NCI-H345 treated with DMSO at 0.1 percent for 48 hours (cell line): ENCODE measurements around the gene LMOD1.

ENCODE experiments used
- DNase-seq: peaks from one replicate; lab custom pipeline; 2025; ENCODE audit not compliant: unreplicated experiment; lab: John Stamatoyannopoulos, UW

Gene LMOD1

GRCh38 chr1:201895120-201895665 lies 51.2 kb downstream of the LMOD1 start:
- no peak for DNase-seq

GRCh38 chr1:201894343-201895119 lies 51.8 kb downstream of the LMOD1 start:
- DNase-seq, result no peak

DNA sequence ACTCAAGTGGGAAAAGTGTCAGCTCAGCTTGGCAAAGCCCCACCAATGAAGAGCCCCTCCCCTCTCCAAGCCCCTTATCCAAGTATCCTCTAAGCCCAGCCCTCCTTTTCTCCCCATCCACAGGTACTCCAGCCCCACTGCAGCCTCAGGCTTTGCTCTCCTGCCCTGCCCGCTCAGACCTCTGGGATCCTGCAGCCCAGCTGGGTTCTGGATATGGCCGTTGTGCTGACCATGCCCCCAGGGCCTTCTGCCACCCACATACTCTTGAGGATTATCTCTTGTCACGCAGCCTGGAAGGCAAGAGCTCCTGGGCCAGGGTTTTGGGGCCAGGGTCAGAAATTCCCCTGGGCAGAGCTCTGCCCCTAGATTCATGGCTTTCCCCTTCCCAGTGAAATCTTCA lies 52.9 kb downstream of the LMOD1 start:
- no peak for DNase-seq

- DNase-seq, result no peak
Observed at GRCh38 chr1:201892211-201892610, 54.1 kb downstream of the LMOD1 start.

DNA sequence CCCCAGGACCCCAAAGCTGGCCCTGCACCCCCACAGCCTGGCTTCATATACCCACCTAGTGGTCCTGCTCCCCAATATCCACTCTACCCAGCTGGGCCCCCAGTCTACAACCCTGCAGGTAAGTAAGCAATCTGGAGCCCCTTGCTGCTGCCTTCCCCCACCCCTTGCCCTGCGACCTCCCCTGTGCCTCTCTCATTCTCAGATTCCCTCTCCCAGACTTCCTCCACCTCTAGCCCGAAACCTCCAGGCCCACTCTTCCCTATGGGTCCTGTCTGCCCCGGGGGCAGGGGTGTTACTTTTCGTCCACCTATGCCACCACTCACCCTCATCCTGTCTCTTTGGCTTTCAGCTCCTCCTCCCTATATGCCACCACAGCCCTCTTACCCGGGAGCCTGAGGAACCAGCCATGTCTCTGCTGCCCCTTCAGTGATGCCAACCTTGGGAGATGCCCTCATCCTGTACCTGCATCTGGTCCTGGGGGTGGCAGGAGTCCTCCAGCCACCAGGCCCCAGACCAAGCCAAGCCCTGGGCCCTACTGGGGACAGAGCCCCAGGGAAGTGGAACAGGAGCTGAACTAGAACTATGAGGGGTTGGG lies 54.8 kb downstream of the LMOD1 start:
- no peak for DNase-seq

- DNase-seq, result no peak
Observed at GRCh38 chr1:201890806-201891450, 55.4 kb downstream of the LMOD1 start.

DNA sequence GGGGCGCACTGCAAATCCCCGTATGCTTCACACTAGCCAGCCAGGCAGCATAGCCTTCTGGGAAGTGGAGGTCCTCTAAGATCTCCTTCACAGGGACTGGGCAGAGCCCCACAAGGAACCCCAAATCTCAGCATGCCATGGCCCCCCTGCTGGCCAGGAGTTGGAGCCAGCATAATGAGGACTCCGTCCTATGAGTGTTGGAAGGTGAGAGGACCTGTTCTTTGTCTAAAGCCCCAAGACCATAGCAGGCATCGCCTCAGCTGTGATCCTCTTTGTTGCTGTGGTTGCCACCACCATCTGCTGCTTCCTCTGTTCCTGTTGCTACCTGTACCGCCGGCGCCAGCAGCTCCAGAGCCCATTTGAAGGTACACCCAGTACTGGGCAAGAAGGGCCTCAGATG lies 56.1 kb downstream of the LMOD1 start:
- DNase-seq, result no peak

DNA sequence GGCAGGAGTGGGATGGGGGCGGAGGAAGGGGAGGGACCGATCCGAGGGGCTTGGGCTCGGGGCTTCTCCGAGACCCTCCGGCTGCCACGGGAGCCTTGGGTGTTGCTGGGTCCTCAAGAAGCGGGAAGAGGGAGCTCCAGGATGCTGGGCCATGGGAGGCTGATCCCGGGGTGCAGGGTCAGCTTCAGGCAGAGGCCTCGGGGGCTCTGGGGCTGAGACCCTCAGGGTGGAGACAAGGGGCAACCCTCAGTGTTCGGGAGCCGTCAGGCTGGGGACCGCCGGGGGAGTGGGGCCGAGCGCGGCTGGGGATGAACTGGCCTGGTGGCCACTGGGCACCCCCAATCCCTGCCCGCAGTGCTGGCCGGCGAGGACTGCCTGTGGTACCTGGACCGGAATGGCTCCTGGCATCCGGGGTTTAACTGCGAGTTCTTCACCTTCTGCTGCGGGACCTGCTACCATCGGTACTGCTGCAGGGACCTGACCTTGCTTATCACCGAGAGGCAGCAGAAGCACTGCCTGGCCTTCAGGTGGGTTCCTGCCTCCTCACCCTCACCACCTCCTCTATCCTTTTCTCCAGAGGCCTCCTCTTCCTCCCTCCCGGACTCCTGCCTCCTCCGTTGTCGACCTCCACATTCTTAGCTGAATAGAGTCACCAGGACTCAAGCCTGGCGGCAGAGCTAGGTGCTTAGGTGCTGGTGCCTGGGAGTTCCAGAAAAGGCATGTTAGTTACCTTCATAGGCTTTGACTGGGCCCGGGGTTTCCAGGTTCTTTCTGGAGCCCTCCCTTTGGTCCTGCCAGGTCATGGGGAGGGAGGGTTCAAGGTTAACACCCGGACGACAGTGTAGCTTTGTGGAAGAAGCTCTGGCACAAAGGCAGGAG lies 57.0 kb downstream of the LMOD1 start:
- DNase-seq, result no peak

DNA sequence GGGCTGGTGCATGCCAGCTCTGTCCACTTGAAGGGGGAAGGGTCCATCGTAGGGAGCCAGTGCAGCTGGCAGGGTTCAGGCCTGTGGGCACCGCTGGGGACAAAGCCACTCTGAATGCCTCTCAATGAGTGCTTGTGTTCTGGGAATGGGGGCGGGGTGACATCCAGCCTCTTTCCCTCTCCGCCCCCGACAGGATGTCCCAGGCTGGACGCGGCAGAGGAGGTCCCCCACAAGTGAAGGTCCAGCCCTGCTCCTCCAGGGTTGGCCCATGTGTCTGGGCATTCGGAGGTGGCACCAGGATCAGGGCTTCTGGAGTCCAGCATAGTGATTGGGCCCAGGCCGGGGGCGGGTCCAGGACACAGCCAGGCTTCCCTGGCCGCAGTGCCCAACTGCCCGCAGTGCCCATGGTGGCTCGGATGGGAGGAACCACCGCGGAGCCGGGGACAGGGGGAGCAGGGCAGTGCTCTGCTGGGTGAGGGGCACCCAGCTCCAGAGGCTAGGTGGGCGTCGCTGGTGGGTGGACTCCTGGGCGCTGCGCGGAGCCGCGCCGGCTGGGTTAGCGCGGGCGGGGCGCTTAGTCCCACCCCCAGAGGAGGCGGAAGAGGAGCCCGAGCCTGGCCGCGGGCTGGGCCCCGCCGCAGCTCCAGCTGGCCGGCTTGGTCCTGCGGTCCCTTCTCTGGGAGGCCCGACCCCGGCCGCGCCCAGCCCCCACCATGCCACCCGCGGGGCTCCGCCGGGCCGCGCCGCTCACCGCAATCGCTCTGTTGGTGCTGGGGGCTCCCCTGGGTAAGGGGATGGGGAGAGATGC lies 57.9 kb downstream of the LMOD1 start, which contains the start of gene SHISA4:
TSS of gene SHISA4 (plus strand) at position 617 of the 808 bp plus-strand sequence. CDS start at position 714, 97 bp downstream.
- DNase-seq, result peak; percentile 23

DNA sequence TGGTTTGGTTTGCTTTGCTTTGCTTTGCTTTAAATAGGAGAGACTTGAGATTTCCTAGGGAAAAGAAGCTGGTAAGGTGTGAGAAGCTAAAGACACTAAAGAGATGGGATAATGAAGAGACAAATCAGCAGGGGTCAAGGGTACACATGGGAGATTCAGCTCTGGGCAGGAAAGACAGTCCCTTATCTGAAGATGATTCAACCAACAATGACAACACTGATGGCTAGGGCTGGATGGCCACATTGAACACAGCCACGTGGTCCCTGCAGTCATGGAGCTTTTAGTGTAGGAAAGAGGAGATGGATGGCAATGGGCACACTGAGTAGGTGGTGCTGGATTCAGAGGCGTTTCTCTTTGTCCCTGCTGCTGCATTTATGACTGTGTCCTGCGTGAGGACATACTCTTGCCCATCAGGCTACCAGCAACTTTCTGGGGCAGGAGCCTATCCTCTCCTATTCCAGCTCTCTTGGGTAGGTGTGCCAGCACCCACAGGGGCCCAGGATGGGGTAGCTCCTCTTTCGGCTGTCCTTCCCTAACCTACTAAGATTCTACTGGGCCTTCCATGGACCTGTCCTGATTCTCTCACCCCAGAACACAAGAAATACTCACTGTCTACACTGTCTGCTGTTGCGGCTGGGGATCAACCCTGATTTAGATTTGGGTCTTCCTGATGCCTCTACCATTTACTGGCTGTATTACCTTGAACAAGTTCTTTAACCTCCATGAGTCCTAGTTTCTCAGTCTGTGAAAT lies 59.1 kb downstream of the LMOD1 start:
- no peak for DNase-seq

GRCh38 chr1:201886103-201886885 lies 60.1 kb downstream of the LMOD1 start:
- no peak for DNase-seq

DNA sequence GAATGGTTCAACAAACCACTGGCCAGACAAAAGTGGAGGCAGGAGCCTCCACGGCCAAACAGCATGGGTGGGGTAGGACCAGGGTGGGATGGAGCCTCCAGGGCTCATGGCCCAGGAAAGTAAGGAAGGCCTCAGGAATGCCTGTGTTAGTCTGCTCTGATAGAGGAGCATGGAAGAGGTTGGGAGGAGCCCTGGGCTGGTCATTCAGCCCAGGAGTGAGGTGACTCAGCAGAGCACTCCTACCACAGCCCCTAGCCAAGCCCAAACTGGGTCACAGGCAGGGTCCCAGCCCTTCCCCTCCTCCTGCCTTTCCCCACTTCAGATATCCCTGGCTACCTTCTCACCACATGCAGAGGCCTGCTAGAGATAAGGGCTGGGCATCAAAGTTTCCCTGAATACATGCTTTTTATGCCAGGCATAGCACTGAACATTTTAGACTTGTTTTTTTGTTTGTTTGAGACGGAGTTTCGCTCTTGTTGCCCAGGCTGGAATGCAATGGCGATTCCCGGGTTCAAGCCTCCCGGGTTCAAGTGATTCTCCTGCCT lies 60.7 kb downstream of the LMOD1 start:
- DNase-seq, result no peak

DNA sequence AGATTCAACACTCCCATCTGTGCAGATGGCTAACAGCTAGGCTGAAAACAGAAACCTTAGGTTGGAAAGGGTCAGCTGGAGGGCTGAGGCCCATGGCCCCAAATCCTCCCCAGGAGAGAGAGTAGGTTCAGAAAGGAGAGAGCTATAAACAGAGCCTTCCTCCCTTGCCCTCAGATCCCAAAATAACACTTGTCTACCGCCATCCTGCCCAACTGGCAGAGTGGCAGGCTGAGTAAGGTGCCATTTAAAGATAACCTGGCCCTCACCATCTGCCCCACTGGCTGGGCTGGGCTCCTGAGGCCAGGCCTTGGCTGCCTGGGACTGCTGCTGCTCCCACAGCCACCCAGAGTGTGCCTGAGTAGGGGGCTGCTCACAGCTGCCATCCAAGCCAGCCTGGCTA lies 61.9 kb downstream of the LMOD1 start:
- no peak for DNase-seq

DNA sequence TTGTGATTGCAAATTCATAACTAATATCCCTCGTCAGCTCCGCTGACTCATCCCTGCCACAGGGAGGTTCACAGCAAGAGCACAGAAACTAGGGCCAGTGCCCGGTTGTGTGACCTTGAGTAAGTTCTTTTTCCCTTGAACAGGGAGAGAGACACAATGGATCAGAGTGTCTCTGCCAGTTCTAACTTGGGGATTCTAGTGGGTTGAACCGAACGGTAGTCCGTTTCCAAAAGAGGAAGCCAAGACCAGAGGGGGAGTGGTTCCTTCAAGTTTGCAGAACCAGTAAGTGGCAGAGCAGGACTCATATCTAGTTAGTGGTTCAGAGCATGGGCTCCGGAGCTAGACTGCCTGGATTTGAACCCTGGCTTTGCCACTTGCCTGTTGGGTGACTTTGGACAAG lies 62.6 kb downstream of the LMOD1 start:
- DNase-seq, result no peak

DNA sequence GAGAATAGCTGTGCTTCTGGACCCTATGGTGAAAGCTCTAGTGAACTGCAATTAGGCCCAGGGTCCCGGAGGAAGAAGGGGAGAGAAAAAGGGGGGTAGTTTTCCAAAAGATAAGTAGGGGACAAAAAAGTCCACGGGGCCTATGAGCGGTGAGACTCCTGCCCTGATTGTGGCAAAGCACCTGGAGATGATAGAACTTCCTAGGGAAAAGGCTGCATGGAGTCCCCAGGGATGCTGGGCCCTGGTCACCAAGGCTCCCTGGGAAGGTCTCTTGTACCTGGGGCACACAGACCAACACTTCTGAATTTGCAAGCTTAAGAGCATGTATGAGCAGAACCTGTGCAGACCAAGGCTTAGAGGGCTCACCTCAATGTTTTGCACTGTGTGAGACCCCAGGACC lies 63.1 kb downstream of the LMOD1 start:
- DNase-seq, result no peak

GRCh38 chr1:201882665-201883132 lies 63.6 kb downstream of the LMOD1 start:
- no peak for DNase-seq

- no peak for DNase-seq
Observed at GRCh38 chr1:201881617-201882016, 64.7 kb downstream of the LMOD1 start.

GRCh38 chr1:201880928-201881571 lies 65.3 kb downstream of the LMOD1 start:
- DNase-seq, result no peak
